ENCODE data around the gene ERCC1. TPM values are rescaled to one million over a fixed set of nuclear protein-coding genes. Genes with fewer than 3 reads are reported as not detected.

ERCC1 gene
- total and polyA plus RNA-seq, 2 of the 13 experiments (the other 11 are each of a cell fraction or from before 2014, with no cell fraction given) = 40.0 to 66.4 TPM

DNA sequence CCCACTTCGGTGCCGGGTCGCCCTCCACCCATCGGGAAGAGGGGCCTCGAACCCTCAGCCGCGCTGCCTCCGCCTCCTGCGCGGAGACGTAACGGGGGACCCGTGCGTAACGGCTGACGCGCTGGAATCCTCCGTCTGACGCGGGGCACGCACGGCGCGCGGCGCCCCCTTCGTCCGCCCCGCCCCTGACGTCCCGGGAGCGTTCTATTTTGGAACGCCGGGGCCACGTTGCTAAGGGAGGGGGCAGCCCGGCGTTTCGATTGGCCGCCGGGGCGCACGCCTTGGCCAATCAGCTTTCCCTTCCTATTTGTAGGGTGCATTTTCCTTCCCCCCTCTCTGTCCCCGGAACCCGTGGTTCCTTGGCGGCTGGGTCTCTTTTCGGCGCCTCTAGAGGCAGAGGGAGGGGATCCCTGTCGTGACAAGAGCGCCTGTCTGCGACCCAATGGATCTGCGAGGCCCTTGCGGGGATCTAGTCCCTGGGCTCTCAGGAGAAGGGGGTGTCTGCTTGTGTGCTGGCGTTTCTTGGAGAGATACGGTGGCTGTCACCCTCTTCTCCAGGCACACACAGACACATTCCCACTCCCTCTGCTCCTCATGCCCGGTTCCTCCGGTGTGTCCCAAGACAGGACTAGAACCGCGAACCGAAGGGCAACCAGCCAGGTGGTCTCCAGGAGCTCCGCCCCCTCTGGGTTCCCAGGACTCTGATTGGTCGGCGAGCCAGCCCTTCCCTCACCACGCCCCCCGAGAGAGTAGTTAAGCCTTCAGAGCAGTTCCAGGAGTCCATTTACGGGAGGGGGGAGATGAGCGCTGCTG is 45.6 kb upstream of the ERCC1 start (continued):
- TF ChIP-seq, protein P1, sequence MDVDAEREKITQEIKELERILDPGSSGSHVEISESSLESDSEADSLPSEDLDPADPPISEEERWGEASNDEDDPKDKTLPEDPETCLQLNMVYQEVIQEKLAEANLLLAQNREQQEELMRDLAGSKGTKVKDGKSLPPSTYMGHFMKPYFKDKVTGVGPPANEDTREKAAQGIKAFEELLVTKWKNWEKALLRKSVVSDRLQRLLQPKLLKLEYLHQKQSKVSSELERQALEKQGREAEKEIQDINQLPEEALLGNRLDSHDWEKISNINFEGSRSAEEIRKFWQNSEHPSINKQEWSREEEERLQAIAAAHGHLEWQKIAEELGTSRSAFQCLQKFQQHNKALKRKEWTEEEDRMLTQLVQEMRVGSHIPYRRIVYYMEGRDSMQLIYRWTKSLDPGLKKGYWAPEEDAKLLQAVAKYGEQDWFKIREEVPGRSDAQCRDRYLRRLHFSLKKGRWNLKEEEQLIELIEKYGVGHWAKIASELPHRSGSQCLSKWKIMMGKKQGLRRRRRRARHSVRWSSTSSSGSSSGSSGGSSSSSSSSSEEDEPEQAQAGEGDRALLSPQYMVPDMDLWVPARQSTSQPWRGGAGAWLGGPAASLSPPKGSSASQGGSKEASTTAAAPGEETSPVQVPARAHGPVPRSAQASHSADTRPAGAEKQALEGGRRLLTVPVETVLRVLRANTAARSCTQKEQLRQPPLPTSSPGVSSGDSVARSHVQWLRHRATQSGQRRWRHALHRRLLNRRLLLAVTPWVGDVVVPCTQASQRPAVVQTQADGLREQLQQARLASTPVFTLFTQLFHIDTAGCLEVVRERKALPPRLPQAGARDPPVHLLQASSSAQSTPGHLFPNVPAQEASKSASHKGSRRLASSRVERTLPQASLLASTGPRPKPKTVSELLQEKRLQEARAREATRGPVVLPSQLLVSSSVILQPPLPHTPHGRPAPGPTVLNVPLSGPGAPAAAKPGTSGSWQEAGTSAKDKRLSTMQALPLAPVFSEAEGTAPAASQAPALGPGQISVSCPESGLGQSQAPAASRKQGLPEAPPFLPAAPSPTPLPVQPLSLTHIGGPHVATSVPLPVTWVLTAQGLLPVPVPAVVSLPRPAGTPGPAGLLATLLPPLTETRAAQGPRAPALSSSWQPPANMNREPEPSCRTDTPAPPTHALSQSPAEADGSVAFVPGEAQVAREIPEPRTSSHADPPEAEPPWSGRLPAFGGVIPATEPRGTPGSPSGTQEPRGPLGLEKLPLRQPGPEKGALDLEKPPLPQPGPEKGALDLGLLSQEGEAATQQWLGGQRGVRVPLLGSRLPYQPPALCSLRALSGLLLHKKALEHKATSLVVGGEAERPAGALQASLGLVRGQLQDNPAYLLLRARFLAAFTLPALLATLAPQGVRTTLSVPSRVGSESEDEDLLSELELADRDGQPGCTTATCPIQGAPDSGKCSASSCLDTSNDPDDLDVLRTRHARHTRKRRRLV (CRISPR knock-in tag; IDR thresholded peaks at IDR 0.05) = peak; percentile 96
- TF ChIP-seq, protein P2, sequence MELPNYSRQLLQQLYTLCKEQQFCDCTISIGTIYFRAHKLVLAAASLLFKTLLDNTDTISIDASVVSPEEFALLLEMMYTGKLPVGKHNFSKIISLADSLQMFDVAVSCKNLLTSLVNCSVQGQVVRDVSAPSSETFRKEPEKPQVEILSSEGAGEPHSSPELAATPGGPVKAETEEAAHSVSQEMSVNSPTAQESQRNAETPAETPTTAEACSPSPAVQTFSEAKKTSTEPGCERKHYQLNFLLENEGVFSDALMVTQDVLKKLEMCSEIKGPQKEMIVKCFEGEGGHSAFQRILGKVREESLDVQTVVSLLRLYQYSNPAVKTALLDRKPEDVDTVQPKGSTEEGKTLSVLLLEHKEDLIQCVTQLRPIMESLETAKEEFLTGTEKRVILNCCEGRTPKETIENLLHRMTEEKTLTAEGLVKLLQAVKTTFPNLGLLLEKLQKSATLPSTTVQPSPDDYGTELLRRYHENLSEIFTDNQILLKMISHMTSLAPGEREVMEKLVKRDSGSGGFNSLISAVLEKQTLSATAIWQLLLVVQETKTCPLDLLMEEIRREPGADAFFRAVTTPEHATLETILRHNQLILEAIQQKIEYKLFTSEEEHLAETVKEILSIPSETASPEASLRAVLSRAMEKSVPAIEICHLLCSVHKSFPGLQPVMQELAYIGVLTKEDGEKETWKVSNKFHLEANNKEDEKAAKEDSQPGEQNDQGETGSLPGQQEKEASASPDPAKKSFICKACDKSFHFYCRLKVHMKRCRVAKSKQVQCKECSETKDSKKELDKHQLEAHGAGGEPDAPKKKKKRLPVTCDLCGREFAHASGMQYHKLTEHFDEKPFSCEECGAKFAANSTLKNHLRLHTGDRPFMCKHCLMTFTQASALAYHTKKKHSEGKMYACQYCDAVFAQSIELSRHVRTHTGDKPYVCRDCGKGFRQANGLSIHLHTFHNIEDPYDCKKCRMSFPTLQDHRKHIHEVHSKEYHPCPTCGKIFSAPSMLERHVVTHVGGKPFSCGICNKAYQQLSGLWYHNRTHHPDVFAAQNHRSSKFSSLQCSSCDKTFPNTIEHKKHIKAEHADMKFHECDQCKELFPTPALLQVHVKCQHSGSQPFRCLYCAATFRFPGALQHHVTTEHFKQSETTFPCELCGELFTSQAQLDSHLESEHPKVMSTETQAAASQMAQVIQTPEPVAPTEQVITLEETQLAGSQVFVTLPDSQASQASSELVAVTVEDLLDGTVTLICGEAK (IDR thresholded peaks at IDR 0.05) = no peak
- TF ChIP-seq, protein P2 (CRISPR knock-in tag; IDR thresholded peaks at IDR 0.05) = 0 out of 2 replicates have a peak, but pooled peaks have one; percentile 56
- TF ChIP-seq RXRA (CRISPR knock-in tag; IDR thresholded peaks at IDR 0.05) (peak; percentile 61; the same call in 1 of the 2 replicates), ZNF337 (CRISPR knock-in tag; IDR thresholded peaks at IDR 0.05; ENCODE audit: borderline replicate concordance, low read depth) (no peak), ZNF569 (CRISPR knock-in tag; IDR thresholded peaks at IDR 0.05; ENCODE audit: borderline replicate concordance) (no peak), ZNF263 (CRISPR knock-in tag; IDR thresholded peaks at IDR 0.05) (no peak), SP4 (CRISPR knock-in tag; IDR thresholded peaks at IDR 0.05) (peak; percentile 83)
